Erythroblast (primary cell): ENCODE measurements around the gene DLGAP5.

ENCODE experiments used
- GATA1 ChIP-seq: IDR thresholded peaks from 2 replicates; pipeline ENCODE4 v1.6.1; 2011; ENCODE audit warnings: low read depth, mild to moderate bottlenecking, control low read depth, low read length, moderate library complexity
- POLR2A ChIP-seq: IDR thresholded peaks from 2 replicates; pipeline ENCODE4 v1.6.1; 2011; ENCODE audit warnings: mild to moderate bottlenecking, low read length

DNA sequence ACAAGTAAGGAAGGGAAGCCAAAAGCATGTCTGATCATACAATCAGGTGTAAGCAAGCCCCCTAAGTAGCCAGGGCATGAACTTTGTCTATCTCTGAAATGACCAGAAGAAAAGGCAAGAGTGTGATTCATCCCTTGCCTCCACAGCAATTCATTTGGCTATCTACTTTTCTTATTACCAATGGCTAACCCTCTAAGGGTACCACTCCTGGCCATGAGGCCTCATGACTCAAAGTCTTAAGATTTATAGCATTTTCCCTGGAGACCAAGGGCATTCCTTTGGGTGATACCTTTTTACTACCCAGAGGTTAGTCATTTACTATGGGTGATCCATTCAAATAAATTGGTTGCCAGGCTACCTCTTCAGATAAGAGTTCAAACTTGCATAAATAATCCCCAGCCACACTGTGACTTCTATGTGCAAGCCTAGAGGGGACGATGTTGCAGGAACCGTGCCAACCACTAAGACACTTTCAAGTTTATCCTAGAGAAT lies 63.9 kb downstream of the DLGAP5 start:
- no peak for TF ChIP-seq POLR2A
- no peak for TF ChIP-seq GATA1
